Fibroblast of lung (primary cell): Measurements from ENCODE around the gene SFXN1. TPM values are rescaled to one million over a fixed set of nuclear protein-coding genes. Genes with fewer than 3 reads are reported as not detected.

Experiments
- DNase-seq, 2 donors: peaks; one replicate each; pipeline versions ENCODE4 v3.0.0 to v3.0.0-alpha.2; 2010; ENCODE audit warnings: low read depth in 2 of 2
- H2AFZ ChIP-seq: 2 replicates; pipeline ENCODE4 v1.5.1; 2012; ENCODE audit warnings: low read length, control low read depth, inconsistent platforms
- H3K27ac ChIP-seq: 2 replicates; pipeline ENCODE4 v1.5.1; 2011; ENCODE audit warnings: low read length, control low read depth; ENCODE audit not compliant: insufficient read depth
- H3K27me3 ChIP-seq: 2 replicates; pipeline ENCODE4 v1.5.1; 2011; ENCODE audit warnings: mild to moderate bottlenecking, low read length; ENCODE audit not compliant: control insufficient read depth, insufficient read depth
- H3K36me3 ChIP-seq: 2 replicates; pipeline ENCODE4 v1.5.1; 2011; ENCODE audit warnings: low read length; ENCODE audit not compliant: control insufficient read depth, insufficient read depth
- H3K4me1 ChIP-seq: 2 replicates; pipeline ENCODE4 v1.5.1; 2011; ENCODE audit warnings: low read length; ENCODE audit not compliant: control insufficient read depth, insufficient read depth; ENCODE audit errors: extremely low read depth
- H3K4me2 ChIP-seq: 2 replicates; pipeline ENCODE4 v1.5.1; 2011; ENCODE audit warnings: low read length, control low read depth; ENCODE audit not compliant: insufficient read depth; ENCODE audit errors: extremely low read depth
- H3K4me3 ChIP-seq, 4 experiments: fragments of 200-600 bp in 1 of 4; sonication (generic) in 1 of 4; replicated peaks in 1 of 4; 2 replicates each; pipeline ENCODE4 v1.5.1; 2011 to 2016; ENCODE audit warnings: low read length in 4 of 4, low read depth in 3 of 4, mild to moderate bottlenecking in 3 of 4, control low read depth in 2 of 4, inconsistent platforms in 1 of 4, mixed read lengths in 1 of 4; ENCODE audit not compliant: insufficient read depth in 1 of 4; ENCODE audit errors: control extremely low read depth in 1 of 4
- H3K79me2 ChIP-seq: 2 replicates; pipeline ENCODE4 v1.5.1; 2012; ENCODE audit warnings: mild to moderate bottlenecking, low read length, inconsistent platforms; ENCODE audit not compliant: control insufficient read depth, insufficient read depth
- H3K9ac ChIP-seq: 2 replicates; pipeline ENCODE4 v1.5.1; 2011; ENCODE audit warnings: mild to moderate bottlenecking, low read length, control low read depth; ENCODE audit not compliant: insufficient read depth
- H3K9me3 ChIP-seq: 2 replicates; pipeline ENCODE4 v1.5.1; 2012; ENCODE audit warnings: low read depth, low read length; ENCODE audit not compliant: control insufficient read depth, insufficient read depth
- H4K20me1 ChIP-seq: 2 replicates; pipeline ENCODE4 v1.5.1; 2011; ENCODE audit warnings: low read length; ENCODE audit not compliant: control insufficient read depth, insufficient read depth; ENCODE audit errors: extremely low read depth
- CTCF ChIP-seq, 2 donors: IDR thresholded peaks in 1 of 2; conservative IDR thresholded peaks in 1 of 2; 1 replicate in 1 of 2; 2 replicates in 1 of 2; pipeline ENCODE4 v1.5.1; 2011 to 2012; ENCODE audit warnings: low read length in 2 of 2, control low read depth in 1 of 2, inconsistent platforms in 1 of 2, low read depth in 1 of 2, mild to moderate bottlenecking in 1 of 2
- EZH2 ChIP-seq: IDR thresholded peaks from 2 replicates; pipeline ENCODE4 v1.5.1; 2012; ENCODE audit warnings: low read length, control low read depth, mild to moderate bottlenecking; ENCODE audit errors: missing control alignments
- polyA plus RNA-seq, 2 donors: library from polyadenylated mRNA; depleted of rRNA in 1 of 2; stranded (reverse) in 1 of 2; unstranded in 1 of 2; fragments of >200 nt; gene quantifications; 2 replicates each; pipeline ENCODE4 v1.2.1, GENCODE V29; 2011 to 2012; ENCODE audit warnings: missing spikeins in 1 of 2
- total RNA-seq: library from RNA; depleted of rRNA; stranded (reverse); fragments of >200 nt; gene quantifications from 2 replicates; pipeline ENCODE4 v1.2.1, GENCODE V29; 2014

Gene SFXN1
- total and polyA plus RNA-seq, 2 donors (not counting 1 experiment from before 2014, with no cell fraction given) = 58.3 to 125 TPM

- Histone ChIP-seq H3K9ac (no peak overlapping the region), H3K4me1 (no peaks in the 10 kb centered on the region), H3K4me3 (no peak overlapping the region), H3K9me3 (no peaks in the 10 kb centered on the region), H2AFZ (no peak overlapping the region), H3K79me2 (no peaks in the 10 kb centered on the region), H4K20me1 (no peaks in the 10 kb centered on the region), H3K27ac (no peak overlapping the region), H3K4me2 (no peak overlapping the region), H3K36me3 (peaks cover 18% of the 10 kb centered on the region), H3K27me3 (no peaks in the 10 kb centered on the region)
- no peak for DNase-seq
- TF ChIP-seq EZH2 (no peak), CTCF (conservative IDR thresholded peaks at IDR 0.05 in 1 of 2, IDR thresholded peaks at IDR 0.05 in 1 of 2; ENCODE audit: low read depth in 1 of 2, low read length in 2 of 2) (no peak)
Measured at GRCh38 chr5:175523292-175523691, 44.9 kb downstream of the SFXN1 start.

GRCh38 chr5:175524211-175524610 lies 45.9 kb downstream of the SFXN1 start:
- no peaks in the 10 kb centered on the region for H3K4me1 ChIP-seq
- TF ChIP-seq EZH2 (no peak), CTCF (conservative IDR thresholded peaks at IDR 0.05 in 1 of 2, IDR thresholded peaks at IDR 0.05 in 1 of 2; ENCODE audit: low read depth in 1 of 2, low read length in 2 of 2) (no peak)

GRCh38 chr5:175526691-175527090 lies 48.3 kb downstream of the SFXN1 start:
- H3K4me2 ChIP-seq = no peak overlapping the region
- no peaks in the 10 kb centered on the region for H3K4me1 ChIP-seq
- H3K4me3 ChIP-seq = no peak overlapping the region
- TF ChIP-seq CTCF (conservative IDR thresholded peaks at IDR 0.05 in 1 of 2, IDR thresholded peaks at IDR 0.05 in 1 of 2; ENCODE audit: low read depth in 1 of 2, low read length in 2 of 2) (no peak), EZH2 (no peak)
- H3K9me3 ChIP-seq = no peaks in the 10 kb centered on the region
- H3K9ac ChIP-seq = no peak overlapping the region
- DNase-seq = no peak
- no peaks in the 10 kb centered on the region for H3K79me2 ChIP-seq
- H3K27me3 ChIP-seq = no peaks in the 10 kb centered on the region
- peaks cover 7% of the 10 kb centered on the region for H3K36me3 ChIP-seq
- no peak overlapping the region for H2AFZ ChIP-seq
- H4K20me1 ChIP-seq = no peaks in the 10 kb centered on the region
- no peak overlapping the region for H3K27ac ChIP-seq

More at GRCh38 chr5:175524211-175524610, 45.9 kb downstream of the SFXN1 start:
- Histone ChIP-seq H3K9me3 (no peaks in the 10 kb centered on the region), H3K27ac (no peak overlapping the region), H3K4me3 (no peak overlapping the region), H3K4me2 (no peak overlapping the region), H2AFZ (no peak overlapping the region), H4K20me1 (no peaks in the 10 kb centered on the region), H3K9ac (no peak overlapping the region), H3K27me3 (no peaks in the 10 kb centered on the region), H3K79me2 (no peaks in the 10 kb centered on the region), H3K36me3 (peaks cover 16% of the 10 kb centered on the region)
- DNase-seq = no peak
